Activated CD4-positive, alpha-beta T cell treated with anti-CD3 and anti-CD28 coated beads, Interleukin-2, Interleukin-4, amounts not matched to agents 100 ng/mL and 50 ng/mL, durations not matched to agents 16 hours and 8 hours (primary cell): Measurements from ENCODE around the gene HBE1.

Experiments
- DNase-seq: peaks from one replicate; pipeline ENCODE4 v3.0.0-alpha.2; 2020; ENCODE audit warnings: low spot score

HBE1 gene

DNA sequence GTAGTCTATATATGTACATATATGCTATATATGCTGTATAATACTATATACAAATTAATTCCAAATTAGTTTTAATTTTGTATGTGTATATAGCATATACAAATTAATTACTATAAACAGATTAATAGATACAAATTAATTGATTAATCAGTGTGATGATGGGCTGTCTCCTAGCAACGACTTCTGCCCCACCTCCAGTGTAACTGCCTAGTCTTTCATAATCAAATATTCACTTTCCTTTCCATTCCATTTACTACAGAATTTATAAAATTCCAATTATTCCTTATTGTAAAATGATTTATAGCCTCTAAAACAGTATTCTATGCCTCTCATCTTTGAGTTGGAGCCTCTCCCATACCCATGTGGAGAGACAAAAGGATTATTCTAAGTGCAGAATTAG lies 36.4 kb downstream of the HBE1 start:
- no peak for DNase-seq

GRCh38 chr11:5232821-5233220 lies 36.9 kb downstream of the HBE1 start:
- DNase-seq: no peak

DNA sequence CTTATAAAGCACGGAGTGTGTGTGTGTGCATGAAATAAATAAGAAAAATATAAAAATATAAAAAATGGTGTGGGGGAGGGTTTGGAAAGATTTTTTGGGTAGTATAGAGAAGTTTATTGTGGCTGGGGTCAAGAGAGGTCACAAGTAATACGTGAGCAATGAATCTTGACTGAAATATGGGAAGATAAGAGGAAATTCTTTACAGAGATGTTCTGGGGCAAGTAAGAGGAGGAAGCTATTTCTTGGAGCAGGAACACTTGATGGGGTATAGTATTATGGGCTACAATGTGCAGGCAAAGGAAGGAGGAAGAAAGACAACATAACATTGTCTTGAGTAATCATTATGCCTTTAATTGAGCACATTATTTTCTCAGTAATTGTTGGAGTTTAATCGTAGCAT lies 37.6 kb downstream of the HBE1 start:
- no peak for DNase-seq

DNA sequence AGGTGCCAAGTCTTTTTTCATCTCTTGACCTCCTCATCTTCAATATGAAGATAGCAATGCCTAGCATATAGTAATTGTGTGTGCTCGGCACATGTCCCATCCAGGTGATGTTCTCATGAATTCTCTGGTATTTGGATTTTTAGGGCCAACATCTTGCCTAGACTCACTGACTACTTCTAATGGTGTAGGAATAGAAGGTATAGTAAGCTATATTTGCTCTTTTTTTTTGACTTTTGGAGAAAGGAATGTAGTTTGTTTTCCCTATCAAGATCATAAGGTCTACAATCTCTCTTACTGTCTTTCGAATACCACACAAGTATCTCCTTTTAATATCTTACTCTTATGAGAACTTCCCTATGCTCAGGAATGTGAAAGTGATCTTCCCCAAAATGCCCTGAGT lies 38.6 kb downstream of the HBE1 start:
- DNase-seq: no peak

DNA sequence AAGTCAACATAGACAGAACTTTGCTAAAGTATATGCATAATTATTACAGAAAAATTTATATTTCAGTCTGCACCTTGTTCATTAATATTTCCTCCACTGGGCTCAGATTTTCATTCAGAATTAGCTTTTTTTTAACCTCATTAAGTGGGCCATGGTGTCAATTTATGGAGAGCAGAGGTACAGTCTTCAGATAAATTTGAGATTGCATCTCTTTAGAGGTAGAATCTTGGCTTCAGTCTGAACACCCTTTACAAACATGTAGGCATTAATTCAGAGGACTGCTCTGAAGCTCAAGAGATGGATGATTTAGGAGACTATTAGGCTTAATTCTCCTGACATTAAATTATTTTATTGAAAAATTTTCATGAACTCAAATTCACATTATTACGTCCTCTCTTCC lies 39.5 kb downstream of the HBE1 start:
- no peak for DNase-seq

DNA sequence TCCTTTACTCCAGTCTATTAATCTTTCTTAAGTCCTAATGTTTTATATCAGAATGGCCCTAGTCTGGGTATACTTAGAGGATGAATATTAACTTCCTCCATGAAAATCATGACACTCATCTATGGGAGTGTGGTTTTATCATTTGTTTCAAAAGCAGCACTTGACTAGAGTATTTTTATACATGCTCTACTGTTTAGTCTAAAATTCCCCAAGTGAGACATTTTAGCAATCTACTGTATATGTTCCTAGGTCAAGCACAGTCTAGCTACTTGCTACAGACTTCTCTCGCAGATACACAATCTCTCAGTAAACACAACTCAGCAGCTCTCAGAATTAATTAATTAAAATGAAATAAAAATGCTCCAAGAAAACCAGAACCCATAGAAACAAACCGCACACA lies 39.9 kb downstream of the HBE1 start:
- no peak for DNase-seq

DNA sequence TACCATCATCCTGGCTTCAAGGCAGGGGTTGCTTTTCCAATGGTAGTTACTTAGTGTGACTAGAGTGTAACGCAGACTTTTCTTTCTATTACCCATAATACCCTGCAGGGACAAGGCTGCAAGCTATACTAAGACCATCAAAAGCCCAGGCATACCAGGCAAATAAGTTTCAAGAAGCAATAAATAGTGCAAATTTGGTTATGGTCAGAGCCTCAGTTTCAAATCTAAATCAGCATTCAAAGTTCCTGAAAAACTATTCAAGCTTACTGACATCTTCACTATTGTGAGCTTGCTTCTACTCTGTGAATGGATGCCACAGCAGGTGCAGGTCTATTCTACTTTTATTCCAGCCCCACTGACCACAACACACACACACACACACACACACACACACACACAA lies 40.4 kb downstream of the HBE1 start:
- no peak for DNase-seq

DNA sequence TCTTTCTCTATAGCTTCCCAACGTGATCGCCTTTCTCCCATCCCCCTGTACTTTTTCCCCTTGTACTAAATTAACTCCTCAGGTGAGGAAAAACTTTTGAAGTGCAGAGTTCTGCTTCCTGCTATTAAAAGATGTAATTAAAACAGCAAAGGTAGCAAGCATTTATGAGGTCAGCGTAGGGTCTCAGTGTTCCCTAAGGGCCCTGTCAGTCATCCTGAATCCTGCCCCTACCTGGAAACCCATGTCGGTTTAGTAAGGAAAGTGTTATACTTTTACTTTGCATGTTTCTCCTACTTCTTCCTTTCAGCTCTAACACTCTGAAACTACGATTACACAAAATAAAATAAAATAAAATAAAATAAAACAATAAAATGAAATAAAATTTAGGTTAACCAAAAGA lies 41.6 kb downstream of the HBE1 start:
- DNase-seq: no peak

DNA sequence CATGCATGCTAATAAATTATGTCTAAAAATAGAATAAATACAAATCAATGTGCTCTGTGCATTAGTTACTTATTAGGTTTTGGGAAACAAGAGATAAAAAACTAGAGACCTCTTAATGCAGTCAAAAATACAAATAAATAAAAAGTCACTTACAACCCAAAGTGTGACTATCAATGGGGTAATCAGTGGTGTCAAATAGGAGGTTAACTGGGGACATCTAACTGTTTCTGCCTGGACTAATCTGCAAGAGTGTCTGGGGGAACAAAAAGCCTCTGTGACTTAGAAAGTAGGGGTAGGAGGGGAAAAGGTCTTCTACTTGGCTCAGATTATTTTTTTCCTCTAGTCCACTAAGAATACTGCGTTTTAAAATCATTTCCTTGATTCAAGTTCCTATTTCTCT lies 42.1 kb downstream of the HBE1 start:
- DNase-seq: no peak

- no peak for DNase-seq
Measured at GRCh38 chr11:5226732-5227310, 42.9 kb downstream of the HBE1 start, which contains the start of gene HBB. Gene HBB (minus strand): TSS chr11:5227071. CDS start chr11:5227021, 50 bp downstream.

DNA sequence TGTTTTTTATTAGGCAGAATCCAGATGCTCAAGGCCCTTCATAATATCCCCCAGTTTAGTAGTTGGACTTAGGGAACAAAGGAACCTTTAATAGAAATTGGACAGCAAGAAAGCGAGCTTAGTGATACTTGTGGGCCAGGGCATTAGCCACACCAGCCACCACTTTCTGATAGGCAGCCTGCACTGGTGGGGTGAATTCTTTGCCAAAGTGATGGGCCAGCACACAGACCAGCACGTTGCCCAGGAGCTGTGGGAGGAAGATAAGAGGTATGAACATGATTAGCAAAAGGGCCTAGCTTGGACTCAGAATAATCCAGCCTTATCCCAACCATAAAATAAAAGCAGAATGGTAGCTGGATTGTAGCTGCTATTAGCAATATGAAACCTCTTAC lies 44.3 kb downstream of the HBE1 start:
- no peak for DNase-seq

DNA sequence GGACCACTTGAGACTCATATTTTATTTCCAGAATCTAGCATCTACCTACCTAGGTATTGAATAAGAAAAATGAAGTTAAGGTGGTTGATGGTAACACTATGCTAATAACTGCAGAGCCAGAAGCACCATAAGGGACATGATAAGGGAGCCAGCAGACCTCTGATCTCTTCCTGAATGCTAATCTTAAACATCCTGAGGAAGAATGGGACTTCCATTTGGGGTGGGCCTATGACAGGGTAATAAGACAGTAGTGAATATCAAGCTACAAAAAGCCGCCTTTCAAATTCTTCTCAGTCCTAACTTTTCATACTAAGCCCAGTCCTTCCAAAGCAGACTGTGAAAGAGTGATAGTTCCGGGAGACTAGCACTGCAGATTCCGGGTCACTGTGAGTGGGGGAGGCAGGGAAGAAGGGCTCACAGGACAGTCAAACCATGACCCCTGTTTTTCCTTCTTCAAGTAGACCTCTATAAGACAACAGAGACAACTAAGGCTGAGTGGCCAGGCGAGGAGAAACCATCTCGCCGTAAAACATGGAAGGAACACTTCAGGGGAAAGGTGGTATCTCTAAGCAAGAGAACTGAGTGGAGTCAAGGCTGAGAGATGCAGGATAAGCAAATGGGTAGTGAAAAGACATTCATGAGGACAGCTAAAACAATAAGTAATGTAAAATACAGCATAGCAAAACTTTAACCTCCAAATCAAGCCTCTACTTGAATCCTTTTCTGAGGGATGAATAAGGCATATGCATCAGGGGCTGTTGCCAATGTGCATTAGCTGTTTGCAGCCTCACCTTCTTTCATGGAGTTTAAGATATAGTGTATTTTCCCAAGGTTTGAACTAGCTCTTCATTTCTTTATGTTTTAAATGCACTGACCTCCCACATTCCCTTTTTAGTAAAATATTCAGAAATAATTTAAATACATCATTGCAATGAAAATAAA lies 44.9 kb downstream of the HBE1 start:
- DNase-seq: no peak

DNA sequence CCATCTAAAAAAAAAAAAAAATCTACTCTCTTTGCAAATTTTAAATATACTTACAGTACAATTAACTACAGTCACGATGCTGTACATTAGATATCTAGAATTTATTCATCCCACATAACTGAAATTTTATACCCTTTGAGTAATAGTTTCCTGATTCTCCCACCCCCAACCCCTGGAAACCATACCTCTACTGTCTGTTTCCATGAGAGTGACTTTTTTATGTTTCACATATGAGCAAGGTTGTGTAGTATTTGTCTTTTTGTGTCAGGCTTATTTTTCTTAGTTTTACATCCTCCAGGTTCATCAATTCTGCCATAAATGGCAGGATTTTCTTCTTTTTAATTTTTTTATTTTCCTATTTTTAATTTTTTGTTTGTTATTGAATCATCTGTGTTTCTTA lies 46.1 kb downstream of the HBE1 start:
- no peak for DNase-seq

GRCh38 chr11:5223146-5223545 lies 46.6 kb downstream of the HBE1 start:
- DNase-seq: no peak
